Activated gamma-delta T cell (primary cell): Measurements from ENCODE around the gene PLCB2.

Experiments used
- DNase-seq: peaks from one replicate; lab custom pipeline; 2025; lab: John Stamatoyannopoulos, UW

PLCB2 gene

GRCh38 chr15:40269604-40270003, 38.1 kb downstream of the PLCB2 start:
- DNase-seq: no peak

- no peak for DNase-seq
Observed at GRCh38 chr15:40267670-40268069, 40.1 kb downstream of the PLCB2 start.

GRCh38 chr15:40266828-40267304, 40.9 kb downstream of the PLCB2 start:
- DNase-seq: no peak

GRCh38 chr15:40265875-40266274, 41.9 kb downstream of the PLCB2 start:
- DNase-seq: no peak

- no peak for DNase-seq
Observed at GRCh38 chr15:40265355-40265754, 42.4 kb downstream of the PLCB2 start.

- no peak for DNase-seq
Observed at GRCh38 chr15:40264321-40265153, 43.2 kb downstream of the PLCB2 start.

- no peak for DNase-seq
Observed at GRCh38 chr15:40263024-40263754, 44.5 kb downstream of the PLCB2 start.

GRCh38 chr15:40259021-40259420, 48.7 kb downstream of the PLCB2 start:
- no peak for DNase-seq

- no peak for DNase-seq
Observed at GRCh38 chr15:40258544-40258943, 49.2 kb downstream of the PLCB2 start.

GRCh38 chr15:40257656-40258450, 49.9 kb downstream of the PLCB2 start:
- DNase-seq: no peak

- no peak for DNase-seq
Observed at GRCh38 chr15:40256638-40257235, 51.0 kb downstream of the PLCB2 start.

GRCh38 chr15:40255033-40255432, 52.7 kb downstream of the PLCB2 start:
- DNase-seq: no peak

GRCh38 chr15:40254452-40254851, 53.3 kb downstream of the PLCB2 start:
- DNase-seq: no peak

GRCh38 chr15:40253167-40253790, 54.5 kb downstream of the PLCB2 start:
- no peak for DNase-seq

- no peak for DNase-seq
Observed at GRCh38 chr15:40252438-40253166, 55.1 kb downstream of the PLCB2 start.

- no peak for DNase-seq
Observed at GRCh38 chr15:40252141-40252437, 55.6 kb downstream of the PLCB2 start.

GRCh38 chr15:40251486-40252140, 56.1 kb downstream of the PLCB2 start:
- no peak for DNase-seq

GRCh38 chr15:40250771-40251483, 56.8 kb downstream of the PLCB2 start:
- DNase-seq: no peak

- no peak for DNase-seq
Observed at GRCh38 chr15:40250304-40250656, 57.5 kb downstream of the PLCB2 start.
